COLO829 (cell line): Measurements from ENCODE around the gene TOP3A.

ENCODE experiments used
- DNase-seq: peaks from one replicate; pipeline ENCODE4 v3.0.0; 2012; ENCODE audit warnings: low spot score

The TOP3A gene

GRCh38 chr17:18253187-18253884 is 61.5 kb downstream of the TOP3A start:
- DNase-seq: no peak

- no peak for DNase-seq
Measured at GRCh38 chr17:18252160-18252559, 62.6 kb downstream of the TOP3A start.

GRCh38 chr17:18251204-18251603 is 63.6 kb downstream of the TOP3A start:
- no peak for DNase-seq

GRCh38 chr17:18250708-18251107 is 64.1 kb downstream of the TOP3A start:
- no peak for DNase-seq

GRCh38 chr17:18250259-18250658 is 64.5 kb downstream of the TOP3A start:
- DNase-seq: no peak

- no peak for DNase-seq
Measured at GRCh38 chr17:18248811-18249210, 66.0 kb downstream of the TOP3A start.

- peak; percentile 82 for DNase-seq
Measured at GRCh38 chr17:18248300-18248731, 66.5 kb downstream of the TOP3A start.

GRCh38 chr17:18247613-18248001 is 67.2 kb downstream of the TOP3A start:
- no peak for DNase-seq

- DNase-seq: peak; percentile 77
Measured at GRCh38 chr17:18246880-18247612, 67.7 kb downstream of the TOP3A start.

- no peak for DNase-seq
Measured at GRCh38 chr17:18246109-18246725, 68.6 kb downstream of the TOP3A start.

- no peak for DNase-seq
Measured at GRCh38 chr17:18245038-18245776, 69.6 kb downstream of the TOP3A start.

- DNase-seq: no peak
Measured at GRCh38 chr17:18241229-18241871, 73.4 kb downstream of the TOP3A start.

- no peak for DNase-seq
Measured at GRCh38 chr17:18240449-18240848, 74.3 kb downstream of the TOP3A start.

GRCh38 chr17:18238299-18238698 is 76.5 kb downstream of the TOP3A start:
- no peak for DNase-seq

- no peak for DNase-seq
Measured at GRCh38 chr17:18237461-18237860, 77.3 kb downstream of the TOP3A start.

GRCh38 chr17:18236494-18236893 is 78.3 kb downstream of the TOP3A start:
- no peak for DNase-seq

GRCh38 chr17:18235743-18236256 is 79.0 kb downstream of the TOP3A start:
- DNase-seq: peak; percentile 38

GRCh38 chr17:18234853-18235380 is 79.9 kb downstream of the TOP3A start:
- DNase-seq: no peak

- no peak for DNase-seq
Measured at GRCh38 chr17:18233803-18234518, 80.8 kb downstream of the TOP3A start.

- DNase-seq: no peak
Measured at GRCh38 chr17:18231164-18231563, 83.6 kb downstream of the TOP3A start.
